RWPE2 (cell line): ENCODE measurements around the gene KRT86.
"Not testable (repeated sequence)": the region's sequence is repeated elsewhere in the genome, so short reads cannot be mapped to it uniquely, and the experiment has no call there.

Source experiments
- ATAC-seq: fragments of 200-7000 bp; cut with Tn5 transposase; 3 replicates; pipeline ENCODE4 v1.9.1; 2021; ENCODE audit warnings: low read depth
- DNase-seq: peaks from one replicate; pipeline ENCODE4 v3.0.0-alpha.2; 2020; ENCODE audit warnings: low spot score
- H3K27ac ChIP-seq: fragments of 450-650 bp; 2 replicates; pipeline ENCODE4 v1.5.1; 2017; ENCODE audit warnings: mild to moderate bottlenecking; ENCODE audit not compliant: poor library complexity, severe bottlenecking
- H3K27me3 ChIP-seq: fragments of 250-450 bp; sonication (Bioruptor Pico); 2 replicates; pipeline ENCODE4 v1.5.1; 2021; ENCODE audit warnings: mild to moderate bottlenecking, moderate library complexity; ENCODE audit not compliant: insufficient read depth, poor library complexity, severe bottlenecking
- H3K36me3 ChIP-seq: fragments of 250-450 bp; sonication (Bioruptor Pico); 2 replicates; pipeline ENCODE4 v1.5.1; 2020; ENCODE audit warnings: low read depth, mild to moderate bottlenecking, moderate library complexity
- H3K4me1 ChIP-seq: fragments of 250-450 bp; sonication (Bioruptor Pico); 2 replicates; pipeline ENCODE4 v1.5.1; 2021; ENCODE audit warnings: mild to moderate bottlenecking, moderate library complexity; ENCODE audit not compliant: insufficient read depth, poor library complexity, severe bottlenecking
- H3K4me3 ChIP-seq: fragments of 250-450 bp; sonication (Bioruptor Pico); 2 replicates; pipeline ENCODE4 v1.5.1; 2021; ENCODE audit warnings: mild to moderate bottlenecking, moderate library complexity; ENCODE audit not compliant: severe bottlenecking
- H3K9me3 ChIP-seq: fragments of 250-450 bp; sonication (Bioruptor Pico); 2 replicates; pipeline ENCODE4 v1.5.1; 2021; ENCODE audit warnings: mild to moderate bottlenecking, moderate library complexity; ENCODE audit not compliant: severe bottlenecking
- TF ChIP-seq, protein P1 (sequence below): fragments of 450-650 bp; IDR thresholded peaks from one replicate; pipeline ENCODE4 v1.5.1; 2017; ENCODE audit warnings: mild to moderate bottlenecking, moderate library complexity; ENCODE audit not compliant: poor library complexity, severe bottlenecking

The KRT86 gene

DNA sequence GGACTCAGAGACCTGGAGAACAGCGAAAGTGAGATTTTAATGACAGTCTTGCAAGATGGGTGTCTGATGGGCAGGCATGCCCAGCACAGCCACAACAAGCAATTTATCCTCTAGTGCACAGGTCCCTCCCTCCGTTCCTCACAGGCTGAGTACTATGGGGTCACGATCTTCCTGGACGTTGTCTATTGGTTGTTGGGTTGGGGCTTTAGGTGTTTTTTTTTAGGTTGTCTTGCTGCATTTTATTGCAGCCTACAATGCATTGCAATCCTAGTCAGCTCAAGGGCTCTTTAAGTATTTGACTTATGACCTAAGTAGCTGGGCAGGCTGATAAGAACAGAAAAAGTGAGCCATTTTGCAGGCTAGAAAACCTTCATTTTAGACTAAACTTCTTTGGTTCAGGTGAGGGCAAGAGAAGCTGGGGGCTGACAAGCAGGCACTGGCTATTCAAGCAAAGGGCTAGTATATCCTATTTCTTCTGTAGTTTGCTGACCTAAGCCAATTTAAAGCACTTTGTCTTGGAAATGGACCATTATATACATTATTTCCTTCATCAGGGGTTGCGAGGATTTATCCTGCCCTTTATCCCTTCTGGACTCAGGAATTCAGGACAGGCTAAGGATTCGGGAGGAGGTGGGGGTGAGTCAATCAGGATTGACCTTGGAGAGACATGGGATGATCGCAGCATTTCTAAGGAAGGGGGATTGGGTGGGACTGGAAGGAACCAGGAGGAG, 35.4 kb upstream of the KRT86 start:
- TF ChIP-seq, protein P1, sequence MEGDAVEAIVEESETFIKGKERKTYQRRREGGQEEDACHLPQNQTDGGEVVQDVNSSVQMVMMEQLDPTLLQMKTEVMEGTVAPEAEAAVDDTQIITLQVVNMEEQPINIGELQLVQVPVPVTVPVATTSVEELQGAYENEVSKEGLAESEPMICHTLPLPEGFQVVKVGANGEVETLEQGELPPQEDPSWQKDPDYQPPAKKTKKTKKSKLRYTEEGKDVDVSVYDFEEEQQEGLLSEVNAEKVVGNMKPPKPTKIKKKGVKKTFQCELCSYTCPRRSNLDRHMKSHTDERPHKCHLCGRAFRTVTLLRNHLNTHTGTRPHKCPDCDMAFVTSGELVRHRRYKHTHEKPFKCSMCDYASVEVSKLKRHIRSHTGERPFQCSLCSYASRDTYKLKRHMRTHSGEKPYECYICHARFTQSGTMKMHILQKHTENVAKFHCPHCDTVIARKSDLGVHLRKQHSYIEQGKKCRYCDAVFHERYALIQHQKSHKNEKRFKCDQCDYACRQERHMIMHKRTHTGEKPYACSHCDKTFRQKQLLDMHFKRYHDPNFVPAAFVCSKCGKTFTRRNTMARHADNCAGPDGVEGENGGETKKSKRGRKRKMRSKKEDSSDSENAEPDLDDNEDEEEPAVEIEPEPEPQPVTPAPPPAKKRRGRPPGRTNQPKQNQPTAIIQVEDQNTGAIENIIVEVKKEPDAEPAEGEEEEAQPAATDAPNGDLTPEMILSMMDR, result no peak
- H3K27me3 ChIP-seq, result no peaks in the 10 kb centered on the region
- peak overlapping the region; percentile 99 for H3K27ac ChIP-seq
- no peak overlapping the region for H3K4me3 ChIP-seq
- H3K36me3 ChIP-seq, result peaks cover 96% of the 10 kb centered on the region
- no peak for DNase-seq
- H3K9me3 ChIP-seq, result no peaks in the 10 kb centered on the region
- no peak for ATAC-seq
- H3K4me1 ChIP-seq, result peaks cover 73% of the 10 kb centered on the region

DNA sequence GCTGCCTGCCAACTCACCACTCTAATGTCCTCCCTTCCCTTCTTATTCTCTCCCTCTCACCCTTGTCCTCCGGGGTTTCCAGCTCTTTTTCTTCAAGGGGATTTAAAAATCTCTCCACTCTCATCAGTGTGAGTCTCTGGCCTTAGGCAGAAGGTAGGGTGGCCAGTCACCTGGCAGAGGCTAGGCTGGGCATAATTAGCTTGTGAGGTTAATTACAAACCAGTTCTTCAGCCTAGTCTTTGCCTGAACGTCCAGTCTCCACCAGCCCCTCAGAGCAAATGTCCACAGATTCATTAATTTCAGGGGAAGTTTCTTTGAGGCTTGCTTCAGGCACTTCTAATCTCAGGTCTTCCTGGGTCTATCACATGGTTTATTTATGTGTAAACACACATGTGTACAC, 34.7 kb upstream of the KRT86 start:
- Histone ChIP-seq H3K36me3 (peaks cover 96% of the 10 kb centered on the region), H3K4me3 (no peak overlapping the region), H3K27ac (peak overlapping the region; percentile 99), H3K9me3 (no peaks in the 10 kb centered on the region), H3K4me1 (peaks cover 78% of the 10 kb centered on the region), H3K27me3 (no peaks in the 10 kb centered on the region)
- ATAC-seq (no peak), DNase-seq (peak; percentile 14)
- TF ChIP-seq, protein P1, result no peak

DNA sequence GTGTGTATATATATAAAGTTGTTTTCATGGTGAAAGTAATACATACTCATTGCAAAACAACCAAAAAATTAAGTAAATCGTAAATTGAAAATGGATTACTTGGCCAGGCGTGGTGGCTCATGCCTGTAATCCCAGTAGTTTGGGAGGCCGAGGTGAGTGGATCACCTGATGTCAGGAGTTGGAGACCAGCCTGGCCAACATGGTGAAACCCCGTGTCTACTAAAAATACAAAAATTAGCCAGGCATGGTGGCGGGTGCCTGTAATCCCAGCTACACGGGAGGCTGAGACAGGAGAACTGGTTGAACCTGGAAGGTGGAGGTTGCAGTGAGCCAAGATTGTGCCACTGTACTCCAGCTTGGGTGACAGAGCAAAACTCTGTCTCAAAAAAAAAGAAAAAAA, 34.2 kb upstream of the KRT86 start:
- H3K4me1 ChIP-seq, result peaks cover 78% of the 10 kb centered on the region
- H3K36me3 ChIP-seq, result peaks cover 95% of the 10 kb centered on the region
- H3K27ac ChIP-seq, result peak overlapping the region; percentile 99
- H3K27me3 ChIP-seq, DNase-seq, H3K9me3 ChIP-seq, H3K4me3 ChIP-seq, ATAC-seq: not testable (repeated sequence)

GRCh38 chr12:52241205-52241842, 33.1 kb upstream of the KRT86 start:
- Histone ChIP-seq H3K36me3 (peaks cover 95% of the 10 kb centered on the region), H3K4me1 (peaks cover 67% of the 10 kb centered on the region), H3K9me3 (no peaks in the 10 kb centered on the region), H3K27ac (peak overlapping the region; percentile 99), H3K4me3 (no peak overlapping the region), H3K27me3 (no peaks in the 10 kb centered on the region)
- DNase-seq (no peak), ATAC-seq (peak; percentile 0; the same call in 1 of the 3 replicates)
- TF ChIP-seq, protein P1, result no peak

GRCh38 chr12:52242442-52243258, 31.8 kb upstream of the KRT86 start:
- Histone ChIP-seq H3K27ac (peak overlapping the region; percentile 99), H3K27me3 (no peaks in the 10 kb centered on the region), H3K4me3 (no peak overlapping the region), H3K4me1 (peaks cover 56% of the 10 kb centered on the region), H3K36me3 (peaks cover 94% of the 10 kb centered on the region), H3K9me3 (no peaks in the 10 kb centered on the region)
- TF ChIP-seq, protein P1, result no peak
- no peak for DNase-seq
- no peak for ATAC-seq
